Prostate gland (tissue), 2 donors: ENCODE measurements around the gene CSNK1A1.

Experiments used
- POLR2A ChIP-seq: fragments of 450-650 bp; IDR thresholded peaks from one replicate; pipeline ENCODE4 v1.6.1; 2016; ENCODE audit warnings: antibody characterized with exemption, mild to moderate bottlenecking
- POLR2AphosphoS5 ChIP-seq: sonication (generic); formaldehyde crosslinking; IDR thresholded peaks from one replicate; pipeline ENCODE4 v1.6.1; 2017; ENCODE audit warnings: antibody characterized with exemption
- TF ChIP-seq, protein P1 (sequence below), 4 experiments: fragments of 200-600 bp in 2 of 4; fragments of 450-650 bp in 2 of 4; sonication (generic) in 2 of 4; IDR thresholded peaks; 1 replicate in 3 of 4; 2 replicates in 1 of 4; pipeline ENCODE4 v1.5.1; 2016 to 2019; ENCODE audit warnings: antibody characterized with exemption in 4 of 4, mild to moderate bottlenecking in 2 of 4, moderate library complexity in 2 of 4

DNA sequence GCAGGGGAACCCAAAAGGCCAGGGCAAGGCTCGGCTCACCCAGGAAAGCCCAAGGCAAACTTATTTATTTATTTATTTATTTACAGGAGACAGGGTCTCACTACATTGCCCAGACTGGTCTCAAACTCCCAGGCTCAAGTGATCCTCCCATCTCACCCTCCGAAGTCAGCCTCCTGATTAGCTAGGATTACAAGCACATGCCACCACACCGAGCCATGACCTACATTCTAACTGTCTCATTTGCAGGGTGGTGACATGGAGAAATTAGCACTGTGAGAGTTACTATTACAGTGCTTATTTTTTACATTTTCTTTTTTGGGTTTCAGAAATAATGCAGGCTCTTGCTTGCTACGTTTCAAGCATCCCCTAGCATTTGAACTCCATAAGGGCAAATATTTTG is 48.1 kb upstream of the CSNK1A1 start:
- TF ChIP-seq POLR2A (no peak), POLR2AphosphoS5 (no peak)
- TF ChIP-seq, protein P1, sequence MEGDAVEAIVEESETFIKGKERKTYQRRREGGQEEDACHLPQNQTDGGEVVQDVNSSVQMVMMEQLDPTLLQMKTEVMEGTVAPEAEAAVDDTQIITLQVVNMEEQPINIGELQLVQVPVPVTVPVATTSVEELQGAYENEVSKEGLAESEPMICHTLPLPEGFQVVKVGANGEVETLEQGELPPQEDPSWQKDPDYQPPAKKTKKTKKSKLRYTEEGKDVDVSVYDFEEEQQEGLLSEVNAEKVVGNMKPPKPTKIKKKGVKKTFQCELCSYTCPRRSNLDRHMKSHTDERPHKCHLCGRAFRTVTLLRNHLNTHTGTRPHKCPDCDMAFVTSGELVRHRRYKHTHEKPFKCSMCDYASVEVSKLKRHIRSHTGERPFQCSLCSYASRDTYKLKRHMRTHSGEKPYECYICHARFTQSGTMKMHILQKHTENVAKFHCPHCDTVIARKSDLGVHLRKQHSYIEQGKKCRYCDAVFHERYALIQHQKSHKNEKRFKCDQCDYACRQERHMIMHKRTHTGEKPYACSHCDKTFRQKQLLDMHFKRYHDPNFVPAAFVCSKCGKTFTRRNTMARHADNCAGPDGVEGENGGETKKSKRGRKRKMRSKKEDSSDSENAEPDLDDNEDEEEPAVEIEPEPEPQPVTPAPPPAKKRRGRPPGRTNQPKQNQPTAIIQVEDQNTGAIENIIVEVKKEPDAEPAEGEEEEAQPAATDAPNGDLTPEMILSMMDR (IDR thresholded peaks at IDR 0.05), result no peak
